Measurements from ENCODE around the gene SRP14. TPM values are rescaled to one million over a fixed set of nuclear protein-coding genes. Genes with fewer than 3 reads are reported as not detected.

SRP14 gene
- total RNA-seq, 4 donors from 2014 or later, result 105 to 163 (median 146) TPM

DNA sequence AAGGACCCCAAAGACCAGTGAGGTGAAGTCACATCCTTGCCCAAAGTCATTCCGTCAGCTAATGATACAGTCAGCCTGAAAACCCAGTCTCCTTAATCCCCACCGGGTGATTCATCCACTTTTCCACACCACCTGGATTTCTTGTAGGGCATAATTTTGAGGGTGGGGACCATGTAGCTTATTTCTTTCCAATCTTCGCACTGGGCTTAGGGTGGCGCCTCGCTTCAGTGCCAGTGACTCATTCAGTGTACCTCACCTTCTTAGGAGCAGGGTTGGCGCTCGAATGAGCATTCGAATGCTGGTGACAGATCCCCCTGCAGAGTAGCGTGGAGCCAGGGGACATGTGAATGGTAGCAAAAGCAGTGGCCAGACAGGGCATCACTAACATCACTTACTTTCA, 45.7 kb upstream of the SRP14 start:
- no peak for TF ChIP-seq POLR2A (IDR thresholded peaks at IDR 0.05)
- TF ChIP-seq, protein P1, sequence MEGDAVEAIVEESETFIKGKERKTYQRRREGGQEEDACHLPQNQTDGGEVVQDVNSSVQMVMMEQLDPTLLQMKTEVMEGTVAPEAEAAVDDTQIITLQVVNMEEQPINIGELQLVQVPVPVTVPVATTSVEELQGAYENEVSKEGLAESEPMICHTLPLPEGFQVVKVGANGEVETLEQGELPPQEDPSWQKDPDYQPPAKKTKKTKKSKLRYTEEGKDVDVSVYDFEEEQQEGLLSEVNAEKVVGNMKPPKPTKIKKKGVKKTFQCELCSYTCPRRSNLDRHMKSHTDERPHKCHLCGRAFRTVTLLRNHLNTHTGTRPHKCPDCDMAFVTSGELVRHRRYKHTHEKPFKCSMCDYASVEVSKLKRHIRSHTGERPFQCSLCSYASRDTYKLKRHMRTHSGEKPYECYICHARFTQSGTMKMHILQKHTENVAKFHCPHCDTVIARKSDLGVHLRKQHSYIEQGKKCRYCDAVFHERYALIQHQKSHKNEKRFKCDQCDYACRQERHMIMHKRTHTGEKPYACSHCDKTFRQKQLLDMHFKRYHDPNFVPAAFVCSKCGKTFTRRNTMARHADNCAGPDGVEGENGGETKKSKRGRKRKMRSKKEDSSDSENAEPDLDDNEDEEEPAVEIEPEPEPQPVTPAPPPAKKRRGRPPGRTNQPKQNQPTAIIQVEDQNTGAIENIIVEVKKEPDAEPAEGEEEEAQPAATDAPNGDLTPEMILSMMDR (IDR thresholded peaks at IDR 0.05), result no peak
- Histone ChIP-seq H3K27ac (no peak overlapping the region), H3K4me1 (peaks cover 2 to 45% (median 26%) of the 10 kb centered on the region in 4 donors), H3K4me3 (no peak overlapping the region), H3K27me3 (no peaks in the 10 kb centered on the region), H3K36me3 (no peaks in the 10 kb centered on the region), H3K9me3 (no peaks in the 10 kb centered on the region)
- DNase-seq, result no peak

DNA sequence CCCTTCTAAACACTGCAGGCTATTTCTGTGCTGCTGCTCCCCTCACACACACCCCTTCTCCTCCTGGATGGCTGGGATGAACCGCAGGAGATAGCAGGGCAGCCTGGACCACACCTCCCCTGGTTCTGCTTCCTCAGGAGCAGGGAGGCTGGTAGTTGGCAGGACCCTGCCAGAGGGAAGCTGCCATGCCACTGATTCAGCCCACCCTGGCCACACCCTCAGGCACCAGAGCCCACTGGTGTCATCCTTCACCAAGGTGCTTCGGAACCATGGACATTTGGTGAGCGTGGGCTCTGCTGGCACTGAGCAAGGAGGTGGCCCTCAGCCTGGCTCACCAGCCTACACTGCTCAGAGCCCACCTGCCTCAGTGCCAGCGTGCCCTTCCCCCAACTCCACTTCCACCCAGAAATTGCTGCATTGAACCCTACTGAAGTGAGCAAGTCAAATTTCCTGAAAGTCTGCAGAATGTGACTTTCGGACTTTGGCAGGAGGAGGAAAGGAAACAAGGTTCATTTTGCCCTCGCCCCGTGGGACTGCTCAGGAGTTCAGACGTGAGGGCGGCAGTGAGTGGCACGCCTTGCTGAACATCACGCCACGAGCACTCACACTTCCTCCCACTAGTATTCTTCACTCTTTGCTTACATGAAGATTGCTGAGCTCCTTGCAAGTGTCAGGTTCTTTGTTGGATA, 43.4 kb upstream of the SRP14 start:
- peak; percentile 71 to 89 (median 80) for DNase-seq
- peak overlapping the region; percentile 42 to 81 (median 60) for H3K27ac ChIP-seq
- peaks cover 2 to 30% (median 25%) of the 10 kb centered on the region in 4 donors for H3K4me1 ChIP-seq
- no peaks in the 10 kb centered on the region for H3K9me3 ChIP-seq
- H3K36me3 ChIP-seq, result no peaks in the 10 kb centered on the region
- peak overlapping the region in 1 of 4 donors; percentile 35 for H3K4me3 ChIP-seq
- no peaks in the 10 kb centered on the region for H3K27me3 ChIP-seq
- TF ChIP-seq, protein P1 (IDR thresholded peaks at IDR 0.05), result no peak
- no peak for TF ChIP-seq POLR2A (IDR thresholded peaks at IDR 0.05)

DNA sequence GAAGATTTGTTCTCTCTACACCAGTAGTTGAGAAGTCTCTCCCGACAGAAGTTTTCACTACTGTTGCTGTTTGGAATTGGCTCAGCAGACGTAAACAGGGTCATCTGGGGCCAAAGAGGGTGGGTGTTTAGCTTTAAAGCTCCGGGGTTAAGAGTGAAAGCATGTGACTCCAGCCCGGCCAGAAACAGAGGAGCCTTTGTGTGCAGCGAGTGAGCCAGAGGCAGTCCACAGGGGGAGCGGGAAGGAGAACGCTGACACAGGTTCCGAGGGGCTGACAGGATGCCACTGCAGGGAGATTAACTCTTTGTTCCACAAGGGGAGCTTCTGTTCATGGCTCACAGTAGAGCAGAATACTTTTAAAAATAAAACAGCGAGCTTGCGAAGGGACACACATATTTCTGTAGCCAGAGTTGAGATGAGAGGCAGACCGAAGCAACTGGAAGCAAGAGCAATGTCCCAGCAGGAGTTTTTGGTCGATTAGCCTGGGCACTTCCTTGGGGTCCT, 42.8 kb upstream of the SRP14 start:
- H3K9me3 ChIP-seq, result no peaks in the 10 kb centered on the region
- no peak for TF ChIP-seq POLR2A (IDR thresholded peaks at IDR 0.05)
- TF ChIP-seq, protein P1 (IDR thresholded peaks at IDR 0.05), result no peak
- peak in 2 of 3 donors; percentile 66 to 74 for DNase-seq
- H3K27ac ChIP-seq, result peak overlapping the region; percentile 42 to 81 (median 60)
- H3K4me3 ChIP-seq, result peak overlapping the region in 2 of 4 donors; percentile 29 to 35
- H3K36me3 ChIP-seq, result no peaks in the 10 kb centered on the region
- H3K4me1 ChIP-seq, result peaks cover 2 to 30% (median 25%) of the 10 kb centered on the region in 4 donors
- no peaks in the 10 kb centered on the region for H3K27me3 ChIP-seq

DNA sequence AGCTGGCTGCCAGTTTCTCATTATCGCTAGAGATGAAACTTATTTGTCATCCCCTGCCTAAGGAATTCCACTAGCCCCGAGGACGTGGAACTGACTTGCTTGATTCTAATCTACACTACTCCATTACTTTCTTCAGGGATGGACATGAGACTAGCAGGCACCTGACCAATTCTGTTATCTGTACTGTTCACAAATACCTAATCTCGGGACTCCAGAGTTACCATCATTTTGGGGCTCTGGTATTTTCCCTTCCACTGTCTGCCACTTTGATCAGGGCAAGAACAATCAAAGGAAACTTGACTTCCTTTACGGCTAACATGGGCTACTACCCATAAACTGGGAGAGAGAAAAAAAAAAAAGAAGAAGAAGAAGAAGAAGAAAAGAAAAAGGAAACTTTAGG, 41.9 kb upstream of the SRP14 start:
- H3K9me3 ChIP-seq, result no peaks in the 10 kb centered on the region
- peaks cover 2 to 30% (median 25%) of the 10 kb centered on the region in 4 donors for H3K4me1 ChIP-seq
- peak overlapping the region in 1 of 4 donors; percentile 35 for H3K4me3 ChIP-seq
- H3K27me3 ChIP-seq, result no peaks in the 10 kb centered on the region
- DNase-seq, result no peak
- no peaks in the 10 kb centered on the region for H3K36me3 ChIP-seq
- peak overlapping the region in 3 of 4 donors; percentile 42 to 81 (median 77) for H3K27ac ChIP-seq
- TF ChIP-seq, protein P1 (IDR thresholded peaks at IDR 0.05), result no peak
- no peak for TF ChIP-seq POLR2A (IDR thresholded peaks at IDR 0.05)

DNA sequence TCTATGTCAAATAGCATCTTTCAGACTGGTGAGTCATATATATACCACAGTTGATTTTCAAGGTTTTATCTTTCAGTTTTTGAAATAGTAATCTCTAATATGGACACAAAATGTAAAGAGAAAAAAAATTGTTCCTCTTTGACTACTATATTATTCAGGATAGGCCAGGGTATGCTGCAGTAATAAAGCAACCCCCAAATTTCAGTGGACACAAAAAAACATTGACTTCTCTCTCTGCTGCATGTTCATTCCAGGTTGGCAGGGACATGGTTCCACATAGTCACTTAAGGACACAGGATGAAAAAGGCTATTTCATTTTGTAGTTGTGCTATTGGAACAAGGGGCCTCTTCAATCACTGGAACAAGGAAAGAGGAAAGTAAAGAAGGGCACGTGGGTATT, 41.1 kb upstream of the SRP14 start:
- H3K27me3 ChIP-seq, result no peaks in the 10 kb centered on the region
- DNase-seq, result no peak
- H3K4me3 ChIP-seq, result no peak overlapping the region
- H3K27ac ChIP-seq, result peak overlapping the region in 1 of 4 donors; percentile 77
- H3K9me3 ChIP-seq, result no peaks in the 10 kb centered on the region
- H3K36me3 ChIP-seq, result no peaks in the 10 kb centered on the region
- peaks cover 2 to 30% (median 25%) of the 10 kb centered on the region in 4 donors for H3K4me1 ChIP-seq
- TF ChIP-seq POLR2A (IDR thresholded peaks at IDR 0.05), result no peak
- TF ChIP-seq, protein P1 (IDR thresholded peaks at IDR 0.05), result no peak
